Measurements from ENCODE around the gene IQCH. TPM values are rescaled to one million over a fixed set of nuclear protein-coding genes. Genes with fewer than 3 reads are reported as not detected.

IQCH gene
- polyA plus RNA-seq, 1 of the 3 experiments (the other 2 are of a cell fraction): 0.81 TPM

DNA sequence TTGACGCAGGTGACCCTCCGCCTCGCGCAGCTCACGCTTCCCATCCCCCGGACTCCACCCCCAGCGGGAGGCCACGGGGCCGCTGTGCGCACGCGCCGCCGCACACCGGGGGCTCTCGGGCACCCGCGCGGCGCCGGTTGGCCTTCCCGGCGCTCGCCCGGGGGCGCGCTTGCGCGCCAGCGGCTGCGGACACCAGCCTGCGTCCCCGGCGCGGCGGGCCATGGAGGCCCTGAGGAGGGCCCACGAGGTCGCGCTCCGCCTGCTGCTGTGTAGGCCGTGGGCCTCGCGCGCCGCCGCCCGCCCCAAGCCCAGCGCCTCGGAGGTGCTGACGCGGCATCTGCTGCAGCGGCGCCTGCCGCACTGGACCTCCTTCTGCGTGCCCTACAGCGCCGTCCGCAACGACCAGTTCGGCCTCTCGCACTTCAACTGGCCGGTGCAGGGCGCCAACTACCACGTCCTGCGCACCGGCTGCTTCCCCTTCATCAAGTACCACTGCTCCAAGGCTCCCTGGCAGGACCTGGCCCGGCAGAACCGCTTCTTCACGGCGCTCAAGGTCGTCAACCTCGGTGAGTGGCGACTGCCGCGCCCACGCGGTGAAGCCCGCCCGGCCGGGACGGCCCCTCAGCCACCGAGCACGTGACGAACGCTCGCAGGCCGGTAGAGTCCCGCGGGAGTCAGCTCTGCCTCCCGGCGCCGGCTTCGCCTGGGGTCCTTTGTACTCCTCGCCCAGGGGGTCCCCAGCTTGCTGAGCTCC lies 266.6 kb downstream of the IQCH start, which contains the start of gene C15orf61 (continued):
- TF ChIP-seq TCF12 (IDR thresholded peaks at IDR 0.05) (no peak), TEAD4 (IDR thresholded peaks at IDR 0.05; ENCODE audit: borderline replicate concordance, insufficient read depth) (no peak), RAD21 (IDR thresholded peaks at IDR 0.05; ENCODE audit: low read length) (no peak; the same call in 1 of the 2 replicates), SMC3 (IDR thresholded peaks at IDR 0.05; ENCODE audit: low read depth, low read length) (no peak; the same call in 1 of the 2 replicates), YY1 (IDR thresholded peaks at IDR 0.05; ENCODE audit: low read depth) (peak; percentile 27; the same call in 1 of the 2 replicates), RFX5 (IDR thresholded peaks at IDR 0.05; ENCODE audit: low read length) (no peak), MXI1 (IDR thresholded peaks at IDR 0.05; ENCODE audit: low read depth, low read length) (peak; percentile 90), FOXM1 (IDR thresholded peaks at IDR 0.05; ENCODE audit: low read depth) (no peak), CHD2 (IDR thresholded peaks at IDR 0.05; ENCODE audit: low read length, partially characterized antibody) (peak; percentile 93), EP300 (IDR thresholded peaks at IDR 0.05; ENCODE audit: borderline replicate concordance in 1 of 2, low read depth in 1 of 2, low read length in 1 of 2) (no peak), GABPA (IDR thresholded peaks at IDR 0.05; ENCODE audit: low read depth) (no peak), EZH2phosphoT487 (IDR thresholded peaks at IDR 0.05; ENCODE audit: borderline replicate concordance, low read depth) (no peak), SIN3A (IDR thresholded peaks at IDR 0.05; ENCODE audit: borderline replicate concordance, low read depth, low read length) (no peak; the same call in 1 of the 2 replicates)
- TF ChIP-seq, protein P1, sequence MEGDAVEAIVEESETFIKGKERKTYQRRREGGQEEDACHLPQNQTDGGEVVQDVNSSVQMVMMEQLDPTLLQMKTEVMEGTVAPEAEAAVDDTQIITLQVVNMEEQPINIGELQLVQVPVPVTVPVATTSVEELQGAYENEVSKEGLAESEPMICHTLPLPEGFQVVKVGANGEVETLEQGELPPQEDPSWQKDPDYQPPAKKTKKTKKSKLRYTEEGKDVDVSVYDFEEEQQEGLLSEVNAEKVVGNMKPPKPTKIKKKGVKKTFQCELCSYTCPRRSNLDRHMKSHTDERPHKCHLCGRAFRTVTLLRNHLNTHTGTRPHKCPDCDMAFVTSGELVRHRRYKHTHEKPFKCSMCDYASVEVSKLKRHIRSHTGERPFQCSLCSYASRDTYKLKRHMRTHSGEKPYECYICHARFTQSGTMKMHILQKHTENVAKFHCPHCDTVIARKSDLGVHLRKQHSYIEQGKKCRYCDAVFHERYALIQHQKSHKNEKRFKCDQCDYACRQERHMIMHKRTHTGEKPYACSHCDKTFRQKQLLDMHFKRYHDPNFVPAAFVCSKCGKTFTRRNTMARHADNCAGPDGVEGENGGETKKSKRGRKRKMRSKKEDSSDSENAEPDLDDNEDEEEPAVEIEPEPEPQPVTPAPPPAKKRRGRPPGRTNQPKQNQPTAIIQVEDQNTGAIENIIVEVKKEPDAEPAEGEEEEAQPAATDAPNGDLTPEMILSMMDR (IDR thresholded peaks at IDR 0.05): 0 out of 2 replicates have a peak, but pooled peaks have one; percentile 13
- TF ChIP-seq, protein P2, sequence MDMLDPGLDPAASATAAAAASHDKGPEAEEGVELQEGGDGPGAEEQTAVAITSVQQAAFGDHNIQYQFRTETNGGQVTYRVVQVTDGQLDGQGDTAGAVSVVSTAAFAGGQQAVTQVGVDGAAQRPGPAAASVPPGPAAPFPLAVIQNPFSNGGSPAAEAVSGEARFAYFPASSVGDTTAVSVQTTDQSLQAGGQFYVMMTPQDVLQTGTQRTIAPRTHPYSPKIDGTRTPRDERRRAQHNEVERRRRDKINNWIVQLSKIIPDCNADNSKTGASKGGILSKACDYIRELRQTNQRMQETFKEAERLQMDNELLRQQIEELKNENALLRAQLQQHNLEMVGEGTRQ (IDR thresholded peaks at IDR 0.05; ENCODE audit: borderline replicate concordance, low read depth, low read length): peak; percentile 46; the same call in 1 of the 2 replicates
- TF ChIP-seq, protein P3, sequence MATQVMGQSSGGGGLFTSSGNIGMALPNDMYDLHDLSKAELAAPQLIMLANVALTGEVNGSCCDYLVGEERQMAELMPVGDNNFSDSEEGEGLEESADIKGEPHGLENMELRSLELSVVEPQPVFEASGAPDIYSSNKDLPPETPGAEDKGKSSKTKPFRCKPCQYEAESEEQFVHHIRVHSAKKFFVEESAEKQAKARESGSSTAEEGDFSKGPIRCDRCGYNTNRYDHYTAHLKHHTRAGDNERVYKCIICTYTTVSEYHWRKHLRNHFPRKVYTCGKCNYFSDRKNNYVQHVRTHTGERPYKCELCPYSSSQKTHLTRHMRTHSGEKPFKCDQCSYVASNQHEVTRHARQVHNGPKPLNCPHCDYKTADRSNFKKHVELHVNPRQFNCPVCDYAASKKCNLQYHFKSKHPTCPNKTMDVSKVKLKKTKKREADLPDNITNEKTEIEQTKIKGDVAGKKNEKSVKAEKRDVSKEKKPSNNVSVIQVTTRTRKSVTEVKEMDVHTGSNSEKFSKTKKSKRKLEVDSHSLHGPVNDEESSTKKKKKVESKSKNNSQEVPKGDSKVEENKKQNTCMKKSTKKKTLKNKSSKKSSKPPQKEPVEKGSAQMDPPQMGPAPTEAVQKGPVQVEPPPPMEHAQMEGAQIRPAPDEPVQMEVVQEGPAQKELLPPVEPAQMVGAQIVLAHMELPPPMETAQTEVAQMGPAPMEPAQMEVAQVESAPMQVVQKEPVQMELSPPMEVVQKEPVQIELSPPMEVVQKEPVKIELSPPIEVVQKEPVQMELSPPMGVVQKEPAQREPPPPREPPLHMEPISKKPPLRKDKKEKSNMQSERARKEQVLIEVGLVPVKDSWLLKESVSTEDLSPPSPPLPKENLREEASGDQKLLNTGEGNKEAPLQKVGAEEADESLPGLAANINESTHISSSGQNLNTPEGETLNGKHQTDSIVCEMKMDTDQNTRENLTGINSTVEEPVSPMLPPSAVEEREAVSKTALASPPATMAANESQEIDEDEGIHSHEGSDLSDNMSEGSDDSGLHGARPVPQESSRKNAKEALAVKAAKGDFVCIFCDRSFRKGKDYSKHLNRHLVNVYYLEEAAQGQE (IDR thresholded peaks at IDR 0.05; ENCODE audit: low read depth, low read length): no peak
